ENCODE results near the gene PARVG. TPM values are rescaled to one million over a fixed set of nuclear protein-coding genes. Genes with fewer than 3 reads are reported as not detected.

The PARVG gene
- total RNA-seq, 1 experiment from 2014 or later = 1.3 TPM

- no peak overlapping the region for H3K14ac ChIP-seq (ENCODE audit: insufficient read depth, low read length)
- no peaks in the 10 kb centered on the region for H4K20me1 ChIP-seq (ENCODE audit: control insufficient read depth, insufficient read depth, insufficient read length)
- H2BK20ac ChIP-seq (ENCODE audit: low read depth, low read length, poor library complexity, severe bottlenecking) = no peak overlapping the region
- no peak overlapping the region for H4K5ac ChIP-seq (ENCODE audit: insufficient read length, low read depth, low read length)
- no peak overlapping the region for H2BK15ac ChIP-seq (ENCODE audit: low read depth, low read length)
- H3K9me3 ChIP-seq (ENCODE audit: control insufficient read depth, low read depth, low read length) = peaks cover 18% of the 10 kb centered on the region
- H3K23ac ChIP-seq (ENCODE audit: insufficient read length, low read depth, low read length) = no peak overlapping the region
- no peak for TF ChIP-seq CTCF (conservative IDR thresholded peaks at IDR 0.05)
- H3K27ac ChIP-seq (ENCODE audit: insufficient read length, low read depth, low read length) = no peak overlapping the region
- H3K27me3 ChIP-seq (ENCODE audit: insufficient read depth, low read length) = no peaks in the 10 kb centered on the region
- H3K4me2 ChIP-seq (ENCODE audit: insufficient read depth, insufficient read length, low read length) = no peak overlapping the region
- no peaks in the 10 kb centered on the region for H3K79me2 ChIP-seq (ENCODE audit: insufficient read depth, low read length)
- Mint-ChIP-seq H3K4me1 (peaks cover 20 to 28% of the 10 kb centered on the region in 2 experiments), H3K9me3 (peaks cover 19 to 21% of the 10 kb centered on the region in 2 experiments), H3K27ac (no peak overlapping the region; a peak in 1 of 7 replicates), H3K36me3 (ENCODE audit: insufficient read depth in 1 of 3, low read depth in 3 of 3) (peaks cover 16 to 22% (median 22%) of the 10 kb centered on the region in 3 experiments), H3K27me3 (ENCODE audit: low read depth) (peaks cover 2% of the 10 kb centered on the region), H3K4me3 (no peak overlapping the region)
- DNase-seq = no peak
- no peak overlapping the region for H3T11ph ChIP-seq (ENCODE audit: low read length)
- no peak overlapping the region for H4K8ac ChIP-seq (replicated peaks; ENCODE audit: insufficient read length, low read depth, low read length)
- H3K56ac ChIP-seq (ENCODE audit: insufficient read length, low read depth, low read length) = no peak overlapping the region
- no peak overlapping the region for H2AK5ac ChIP-seq (ENCODE audit: insufficient read length, low read length)
- H4K91ac ChIP-seq (ENCODE audit: insufficient read length, low read depth, low read length) = no peak overlapping the region
- no peak overlapping the region for H2BK120ac ChIP-seq (ENCODE audit: low read depth, low read length, poor library complexity, severe bottlenecking)
- H3K9ac ChIP-seq (ENCODE audit: extremely low read depth, insufficient read length, low read length) = no peak overlapping the region
- H3K79me1 ChIP-seq (ENCODE audit: insufficient read depth, low read depth, low read length, poor library complexity, severe bottlenecking) = no peaks in the 10 kb centered on the region
- no peak overlapping the region for H3K18ac ChIP-seq (ENCODE audit: insufficient read length, low read depth, low read length)
- H2BK12ac ChIP-seq (ENCODE audit: insufficient read length, low read depth, low read length) = no peak overlapping the region
- WGBS (ENCODE audit: extremely low coverage, insufficient read length, low lambda C conversion rate) = no CpG with 5 or more reads among the region's 13 CpGs
- no peaks in the 10 kb centered on the region for H3K23me2 ChIP-seq (ENCODE audit: insufficient read length, low read depth, low read length, poor library complexity, severe bottlenecking)
- no peak overlapping the region for H2BK5ac ChIP-seq (ENCODE audit: insufficient read length, low read length)
- H3K4me1 ChIP-seq (ENCODE audit: insufficient read depth, low read length) = peaks cover 3% of the 10 kb centered on the region
- H3K4ac ChIP-seq (ENCODE audit: low read depth, low read length) = no peak overlapping the region
- H2AFZ ChIP-seq (ENCODE audit: low read length) = no peak overlapping the region
These were observed 48.6 kb upstream of the PARVG start for GRCh38 chr22:44131989-44132685.

Data from H9 (cell line).